HepG2 (cell line): ENCODE data around the gene EFNA2. TPM values are rescaled to one million over a fixed set of nuclear protein-coding genes. Genes with fewer than 3 reads are reported as not detected.

Source experiments
- ATRX ChIP-seq: sonication (generic); formaldehyde crosslinking; IDR thresholded peaks from 2 replicates; pipeline ENCODE4 v1.4.0; 2020; ENCODE audit warnings: missing genetic modification reagents, borderline replicate concordance
- DMTF1 ChIP-seq: sonication (generic); formaldehyde crosslinking; IDR thresholded peaks from 2 replicates; pipeline ENCODE4 v1.4.0; 2020; ENCODE audit warnings: mild to moderate bottlenecking, missing genetic modification reagents
- FOXA1 ChIP-seq, 2 experiments: fragments of 450-650 bp in 1 of 2; sonication (generic) in 1 of 2; formaldehyde crosslinking in 1 of 2; IDR thresholded peaks; 2 replicates each; pipeline versions ENCODE4 v1.4.0 to v1.6.1; 2016 to 2020; ENCODE audit warnings: missing genetic modification reagents in 1 of 2
- GMEB1 ChIP-seq: sonication (generic); formaldehyde crosslinking; IDR thresholded peaks from 2 replicates; pipeline ENCODE4 v1.5.1; 2020; ENCODE audit warnings: missing genetic modification reagents, mild to moderate bottlenecking, borderline replicate concordance
- HDAC2 ChIP-seq: sonication (generic); formaldehyde crosslinking; IDR thresholded peaks from 2 replicates; pipeline ENCODE4 v1.4.0; 2020; ENCODE audit warnings: missing genetic modification reagents
- MATR3 ChIP-seq: sonication (generic); formaldehyde crosslinking; IDR thresholded peaks from 2 replicates; pipeline ENCODE4 v1.4.0; 2020; ENCODE audit warnings: missing genetic modification reagents
- ZBTB46 ChIP-seq: sonication (generic); formaldehyde crosslinking; IDR thresholded peaks from 2 replicates; pipeline ENCODE4 v1.4.0; 2020; ENCODE audit warnings: mild to moderate bottlenecking, missing genetic modification reagents, borderline replicate concordance
- ZFAT ChIP-seq: sonication (generic); formaldehyde crosslinking; conservative IDR thresholded peaks from 2 replicates; pipeline ENCODE4 v1.8.1; 2023; ENCODE audit warnings: missing genetic modification reagents, inconsistent platforms
- ZFP90 ChIP-seq: sonication (generic); formaldehyde crosslinking; IDR thresholded peaks from 2 replicates; pipeline ENCODE4 v1.8.0; 2022; ENCODE audit warnings: missing genetic modification reagents, mild to moderate bottlenecking, inconsistent platforms, borderline replicate concordance
- ZNF234 ChIP-seq: sonication (generic); formaldehyde crosslinking; conservative IDR thresholded peaks from 2 replicates; pipeline ENCODE4 v1.5.1; 2020; ENCODE audit warnings: mild to moderate bottlenecking, missing genetic modification reagents
- ZNF260 ChIP-seq: sonication (generic); formaldehyde crosslinking; IDR thresholded peaks from 2 replicates; pipeline ENCODE4 v1.4.0; 2020; ENCODE audit warnings: missing genetic modification reagents, low read depth, mild to moderate bottlenecking, borderline replicate concordance
- ZNF33B ChIP-seq: sonication (generic); formaldehyde crosslinking; IDR thresholded peaks from 2 replicates; pipeline ENCODE4 v1.5.1; 2020; ENCODE audit warnings: mild to moderate bottlenecking, missing genetic modification reagents
- ZNF383 ChIP-seq: sonication (generic); formaldehyde crosslinking; IDR thresholded peaks from 2 replicates; pipeline ENCODE4 v1.4.0; 2020; ENCODE audit warnings: missing genetic modification reagents, mild to moderate bottlenecking, borderline replicate concordance
- ZNF484 ChIP-seq: sonication (generic); formaldehyde crosslinking; IDR thresholded peaks from 2 replicates; pipeline ENCODE4 v1.5.1; 2020; ENCODE audit warnings: mild to moderate bottlenecking, low read depth, missing genetic modification reagents, borderline replicate concordance
- ZNF550 ChIP-seq: sonication (generic); formaldehyde crosslinking; IDR thresholded peaks from 2 replicates; pipeline ENCODE4 v1.4.0; 2020; ENCODE audit warnings: mild to moderate bottlenecking, missing genetic modification reagents, borderline replicate concordance
- ZNF597 ChIP-seq: sonication (generic); formaldehyde crosslinking; IDR thresholded peaks from 2 replicates; pipeline ENCODE4 v1.5.0; 2020; ENCODE audit warnings: missing genetic modification reagents
- ZNF660 ChIP-seq: sonication (generic); formaldehyde crosslinking; IDR thresholded peaks from 2 replicates; pipeline ENCODE4 v1.5.1; 2020; ENCODE audit warnings: mild to moderate bottlenecking, low read depth, missing genetic modification reagents, borderline replicate concordance
- ZNF781 ChIP-seq: sonication (generic); formaldehyde crosslinking; IDR thresholded peaks from 2 replicates; pipeline ENCODE4 v1.5.1; 2020; ENCODE audit warnings: borderline replicate concordance, mild to moderate bottlenecking, missing genetic modification reagents; ENCODE audit errors: not compliant biosample characterization
- ZNF850 ChIP-seq: sonication (generic); formaldehyde crosslinking; conservative IDR thresholded peaks from 2 replicates; pipeline ENCODE4 v1.9.0; 2021; ENCODE audit warnings: mild to moderate bottlenecking, missing genetic modification reagents
- ZSCAN9 ChIP-seq: IDR thresholded peaks from 2 replicates; pipeline ENCODE4 v1.6.1; 2016; ENCODE audit warnings: borderline replicate concordance
- polyA plus RNA-seq, 8 experiments: library from polyadenylated mRNA; depleted of rRNA in 3 of 8; stranded (reverse) in 7 of 8; unstranded in 1 of 8; fragments of >200 nt; fragmentation: Illumina TruSeq in 4 of 8; extraction: Trizol in 4 of 8; gene quantifications; 2 replicates each; pipeline versions ENCODE4 v1.2.1 to v1.2.3, GENCODE V29; 2011 to 2016; ENCODE audit warnings: low read depth in 4 of 8, missing spikeins in 1 of 8, mixed read lengths in 1 of 8; ENCODE audit not compliant: insufficient read depth in 1 of 8
- total RNA-seq, 5 experiments: library from RNA; depleted of rRNA; stranded (reverse); fragments of >200 nt; fragmentation: Illumina TruSeq; extraction: Trizol; gene quantifications; 2 replicates each; pipeline ENCODE4 v1.2.3, GENCODE V29; 2016; ENCODE audit warnings: low read depth in 1 of 5

The EFNA2 gene
- total and polyA plus RNA-seq, 2 of the 13 experiments (the other 11 are each of a cell fraction or from before 2014, with no cell fraction given), result 6.0 to 9.9 TPM

GRCh38 chr19:1324806-1325567, 39.3 kb downstream of the EFNA2 start (continued):
- TF ChIP-seq DMTF1 (no peak), GMEB1 (CRISPR knock-in tag) (peak; percentile 69), FOXA1 (IDR thresholded peaks at IDR 0.05) (no peak), FOXA1 (CRISPR knock-in tag; IDR thresholded peaks at IDR 0.05) (peak; percentile 29; the same call in 1 of the 2 replicates), ZFAT (no peak), ZSCAN9 (CRISPR knock-in tag) (no peak; the same call in 1 of the 2 replicates), ZNF234 (CRISPR knock-in tag) (no peak), ZNF33B (CRISPR knock-in tag) (0 out of 2 replicates have a peak, but pooled peaks have one; percentile 47), HDAC2 (no peak), MATR3 (no peak), ZNF550 (CRISPR knock-in tag) (no peak; the same call in 1 of the 2 replicates), ATRX (CRISPR knock-in tag) (no peak), ZNF781 (CRISPR knock-in tag) (no peak), ZBTB46 (CRISPR knock-in tag) (no peak), ZNF597 (CRISPR knock-in tag) (no peak), ZNF484 (no peak), ZFP90 (CRISPR knock-in tag) (peak; percentile 71; the same call in 1 of the 2 replicates), ZNF850 (no peak), ZNF383 (CRISPR knock-in tag) (no peak), ZNF260 (CRISPR knock-in tag) (no peak), ZNF660 (CRISPR knock-in tag) (no peak)
